A172 (cell line): ENCODE data around the gene GALNT9. TPM values are rescaled to one million over a fixed set of nuclear protein-coding genes. Genes with fewer than 3 reads are reported as not detected.
A peak's percentile ranks its signal among the peaks of the same experiment; 100 is the strongest.
"Not testable (repeated sequence)": the region's sequence is repeated elsewhere in the genome, so short reads cannot be mapped to it uniquely, and the experiment has no call there.

Source experiments
- DNase-seq: peaks from one replicate; pipeline ENCODE4 v3.0.0-alpha.2; 2015; ENCODE audit warnings: low spot score
- total RNA-seq: library from RNA; depleted of rRNA; stranded (reverse); fragments of >200 nt; shearing (Covaris generic); gene quantifications from 2 replicates; pipeline ENCODE4 v1.2.3, GENCODE V29; 2014

Gene GALNT9
- total RNA-seq, 1 experiment from 2014 or later = 11.5 TPM

DNA sequence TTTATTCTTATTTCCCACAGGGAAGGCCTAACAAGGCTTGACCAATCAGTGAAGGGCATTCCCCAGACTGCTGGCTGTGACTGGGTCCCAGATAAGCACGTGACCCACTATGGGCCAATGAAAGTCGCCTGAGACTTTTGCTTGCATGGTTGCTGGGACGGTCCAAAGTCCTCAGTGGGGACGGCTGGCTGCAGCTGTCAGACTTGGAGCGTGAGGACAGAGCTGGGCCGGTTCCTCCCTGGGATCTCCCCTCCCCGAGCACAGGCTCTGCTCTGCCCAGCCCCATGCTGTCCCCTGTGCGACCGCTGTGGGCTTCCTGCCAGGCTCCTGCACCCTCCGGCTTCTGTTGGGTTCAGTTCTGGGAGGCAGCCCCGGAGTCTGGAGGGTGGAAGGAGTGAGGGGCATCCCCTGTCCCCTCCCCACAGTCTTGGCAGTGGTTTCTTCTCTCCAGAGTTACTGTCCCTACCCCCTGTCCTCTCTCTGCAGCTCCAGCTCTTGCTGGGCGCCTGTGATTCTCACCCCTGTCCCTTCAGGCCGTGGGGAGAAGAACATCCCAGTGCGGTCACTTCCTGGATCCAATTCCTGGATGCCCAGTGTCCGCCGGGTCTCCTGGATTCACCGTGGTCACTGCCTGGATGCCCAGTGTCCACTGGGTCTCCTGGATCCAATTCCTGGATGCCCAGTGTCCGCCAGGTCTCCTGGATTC lies 50.1 kb downstream of the GALNT9 start:
- DNase-seq = no peak

DNA sequence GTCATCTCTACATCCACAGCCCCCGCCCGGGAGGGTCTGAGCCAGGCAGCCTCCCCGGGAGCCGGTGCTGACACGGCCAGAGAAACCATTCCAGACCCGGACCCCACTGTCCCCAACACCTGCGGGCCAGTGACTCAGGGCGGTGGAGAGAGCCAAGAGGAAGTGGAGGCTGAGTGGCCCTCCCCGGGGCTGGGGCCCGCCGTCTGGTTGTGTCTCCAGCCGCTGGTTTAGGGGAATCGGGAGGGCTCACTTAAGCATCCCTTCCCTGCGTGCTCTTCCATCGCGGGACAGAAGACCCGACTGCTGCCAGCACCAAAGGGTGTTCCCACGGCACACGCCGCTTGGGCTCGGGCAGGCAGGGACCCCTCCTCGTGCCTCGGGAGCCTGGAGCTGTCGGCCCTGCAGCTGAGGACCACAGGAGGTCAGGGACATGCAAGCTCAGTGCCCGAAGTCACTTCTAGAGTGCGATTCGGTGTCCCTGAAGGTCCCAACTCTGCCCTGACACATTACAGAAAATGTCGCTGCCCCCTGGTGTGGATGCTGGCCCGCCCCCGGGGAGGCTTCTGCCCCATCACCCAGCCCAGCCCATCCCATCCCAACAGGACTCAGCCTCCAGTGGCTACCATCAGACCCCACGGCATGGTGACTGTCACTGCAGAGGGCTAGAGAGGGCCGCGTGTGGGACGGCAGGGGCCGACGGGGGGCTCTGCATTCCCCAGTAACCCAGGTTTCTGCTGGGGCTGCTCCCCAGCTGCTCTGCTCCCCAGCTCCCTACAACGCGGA lies 50.8 kb downstream of the GALNT9 start:
- no peak for DNase-seq

DNA sequence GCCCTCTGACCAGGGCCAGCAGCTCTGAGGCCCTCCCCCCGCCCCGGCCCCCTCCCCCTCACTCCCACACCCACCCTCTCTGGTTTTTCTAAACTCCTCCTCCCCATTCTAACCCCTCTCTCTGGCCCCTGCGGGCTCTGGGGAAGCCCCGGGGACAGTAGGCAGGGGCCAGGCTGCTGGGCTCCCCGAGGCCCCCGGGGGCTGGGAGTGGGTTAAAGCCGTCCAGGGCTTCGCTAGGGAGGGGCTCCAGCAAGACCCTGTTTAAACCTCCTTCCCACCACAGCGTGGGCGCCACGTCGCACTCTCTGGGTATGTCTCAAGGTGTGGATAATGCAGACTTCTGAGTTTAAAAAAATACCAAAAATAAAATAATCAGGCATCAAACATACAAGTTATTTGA lies 51.4 kb downstream of the GALNT9 start:
- DNase-seq = no peak

GRCh38 chr12:132277374-132277941 lies 51.9 kb downstream of the GALNT9 start:
- no peak for DNase-seq

DNA sequence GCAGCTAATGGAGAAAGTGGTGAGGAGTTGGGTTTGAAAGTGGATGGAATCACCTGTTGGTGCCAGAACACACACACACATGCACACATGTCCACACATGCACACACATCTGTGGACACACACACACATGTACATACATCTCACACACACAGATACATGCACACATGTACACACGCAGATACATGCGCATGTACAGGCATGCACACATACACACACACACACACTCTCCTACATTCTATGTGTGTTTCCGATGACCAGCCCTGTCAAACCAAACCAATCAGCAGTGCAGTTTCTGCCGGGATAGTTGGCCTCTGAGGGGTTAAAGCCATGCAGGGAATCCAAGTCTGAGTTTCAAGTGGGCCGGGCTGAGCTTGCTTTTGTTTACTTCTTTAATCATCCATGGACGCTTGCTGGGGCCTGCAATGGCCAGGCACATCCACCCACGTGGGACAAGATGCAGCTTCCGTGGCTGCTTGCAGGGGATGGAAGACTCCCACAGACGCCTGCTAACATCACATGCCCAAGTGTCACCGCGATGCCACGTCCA lies 52.5 kb downstream of the GALNT9 start:
- DNase-seq = no peak

GRCh38 chr12:132276066-132276826 lies 53.1 kb downstream of the GALNT9 start:
- no peak for DNase-seq

DNA sequence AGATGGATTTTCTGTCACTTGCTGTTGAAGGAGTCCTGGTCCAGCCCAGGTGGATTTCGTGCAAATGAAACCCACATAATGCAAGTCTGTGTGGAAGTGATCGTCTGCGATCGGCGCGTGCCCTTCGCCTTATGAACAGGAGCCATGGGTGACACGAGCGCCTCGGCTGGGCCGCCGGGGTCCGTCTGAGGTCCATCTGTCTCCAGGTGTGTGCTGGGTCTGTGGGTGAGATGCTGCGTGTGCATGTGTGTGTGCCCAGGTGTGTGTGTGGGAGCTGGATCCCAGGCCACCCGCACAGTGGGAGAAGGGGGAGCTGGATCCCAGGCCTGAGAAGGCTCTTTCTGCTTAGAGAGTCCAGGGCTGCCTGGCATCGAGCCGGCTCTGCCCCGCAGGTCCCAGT lies 53.8 kb downstream of the GALNT9 start:
- DNase-seq = no peak

- peak; percentile 90 for DNase-seq
Observed at GRCh38 chr12:132275110-132275531, 54.3 kb downstream of the GALNT9 start.

GRCh38 chr12:132273992-132274334 lies 55.4 kb downstream of the GALNT9 start:
- DNase-seq = no peak

DNA sequence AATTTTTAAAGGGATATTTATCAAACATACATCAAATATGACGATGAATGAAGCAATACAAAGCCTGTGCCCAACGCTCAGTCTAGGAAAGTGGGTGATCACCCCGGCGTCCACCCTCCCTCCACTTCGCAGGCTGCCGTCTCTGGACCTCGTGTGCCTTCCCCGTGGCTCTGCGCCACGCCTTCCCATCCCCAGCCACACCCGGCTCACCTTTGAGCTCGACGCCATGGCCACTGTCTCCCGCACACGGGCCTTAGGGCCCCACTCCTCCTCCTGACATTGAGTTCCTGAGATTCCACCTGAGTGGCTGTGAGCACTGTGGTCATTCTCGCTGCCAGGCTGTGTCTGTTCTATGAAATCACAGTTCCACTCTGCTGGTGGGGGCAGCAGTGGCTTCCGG lies 56.7 kb downstream of the GALNT9 start:
- no peak for DNase-seq

DNA sequence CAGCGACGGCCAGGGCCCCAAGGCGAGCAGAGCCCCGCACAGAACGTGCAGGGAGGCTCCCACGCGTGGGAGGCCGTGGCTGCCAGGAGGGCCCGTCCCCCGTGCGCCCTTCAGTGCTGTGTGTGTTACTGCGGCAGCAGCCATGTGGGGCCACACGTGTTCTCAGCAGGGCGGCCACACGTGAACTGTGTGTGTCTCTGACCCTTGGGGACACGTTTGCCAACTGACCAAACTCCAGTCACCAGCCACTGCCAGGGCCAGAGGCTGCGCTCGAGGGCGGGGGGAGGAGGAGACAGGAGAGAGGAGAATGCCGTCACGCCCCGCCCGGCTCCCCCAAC lies 57.7 kb downstream of the GALNT9 start:
- DNase-seq = no peak

- DNase-seq = no peak
Observed at GRCh38 chr12:132270969-132271754, 58.2 kb downstream of the GALNT9 start.

GRCh38 chr12:132270516-132270915 lies 58.9 kb downstream of the GALNT9 start:
- no peak for DNase-seq

- no peak for DNase-seq
Observed at GRCh38 chr12:132269271-132269968, 60.0 kb downstream of the GALNT9 start.

DNA sequence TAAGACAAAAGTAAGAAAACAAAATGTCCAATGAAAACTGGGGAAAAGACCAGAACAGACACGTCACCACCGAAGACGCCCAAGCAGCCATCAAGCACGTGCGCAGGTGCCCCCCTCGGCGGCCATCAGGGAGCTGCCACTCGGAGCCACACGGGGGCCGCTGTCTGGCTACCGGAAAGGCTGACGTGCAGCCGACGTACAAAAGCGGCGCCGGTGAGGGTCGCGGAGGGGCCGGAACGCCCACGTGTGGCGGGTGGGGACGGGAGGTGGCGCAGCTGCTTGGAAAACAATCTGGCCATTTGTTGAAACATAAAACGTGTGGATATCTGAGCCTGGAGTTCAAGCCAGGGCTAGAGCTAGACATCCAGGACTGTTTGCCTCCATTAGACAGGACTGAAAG lies 60.7 kb downstream of the GALNT9 start:
- no peak for DNase-seq

DNA sequence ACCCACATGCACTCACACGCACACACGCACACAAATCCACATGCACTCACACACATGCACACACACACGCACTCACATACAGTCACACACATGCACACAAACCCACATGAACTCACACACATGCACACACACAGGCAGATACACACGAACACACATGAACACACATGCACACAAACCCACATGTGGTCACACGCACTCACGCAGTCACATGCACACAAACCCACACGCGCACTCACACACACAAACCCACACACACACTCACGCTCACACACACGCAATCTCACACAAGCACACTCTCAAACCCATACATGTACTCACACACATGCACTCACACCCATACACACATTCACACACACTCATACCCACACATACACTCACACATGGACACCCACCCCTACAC lies 61.5 kb downstream of the GALNT9 start:
- DNase-seq = no peak

DNA sequence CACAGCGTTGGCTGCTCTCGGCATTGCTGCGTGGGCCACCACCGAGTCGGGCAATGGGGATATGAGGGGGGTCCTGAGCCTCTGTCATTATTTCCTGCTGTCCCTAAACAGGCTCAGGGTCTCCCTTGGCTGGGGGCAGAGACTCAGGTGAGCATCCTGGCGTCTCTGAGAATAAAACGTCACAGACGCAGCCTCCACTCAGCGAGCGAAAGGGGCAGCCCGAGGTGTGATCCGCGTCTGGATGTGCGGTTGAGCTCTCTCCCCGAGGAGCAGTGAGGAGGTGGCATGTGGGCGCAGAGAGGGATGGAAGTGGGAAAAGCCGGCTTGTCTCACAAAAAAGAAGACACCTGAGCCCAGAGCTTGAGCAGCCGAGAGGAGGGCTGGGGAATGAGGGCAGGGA lies 62.6 kb downstream of the GALNT9 start:
- no peak for DNase-seq

DNA sequence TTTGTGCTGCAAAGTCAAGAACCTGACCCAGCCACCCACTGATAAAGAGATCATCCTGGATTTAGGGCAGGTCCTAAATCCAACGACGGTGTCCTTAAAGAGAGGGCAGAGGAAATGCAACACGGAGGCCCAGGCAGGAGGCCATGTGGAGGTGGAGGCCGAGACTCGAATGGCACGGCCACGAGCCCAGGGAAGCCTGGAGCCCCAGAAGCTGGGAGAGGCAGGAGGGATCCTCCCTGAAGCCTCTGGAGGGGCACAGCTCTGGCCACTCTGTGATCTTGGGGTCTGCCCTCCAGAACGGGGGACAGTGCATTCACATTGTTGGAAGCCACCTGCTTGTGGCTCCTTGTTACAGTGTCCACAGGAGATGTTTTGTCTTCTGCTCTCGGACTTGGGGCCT lies 63.0 kb downstream of the GALNT9 start:
- DNase-seq = no peak

DNA sequence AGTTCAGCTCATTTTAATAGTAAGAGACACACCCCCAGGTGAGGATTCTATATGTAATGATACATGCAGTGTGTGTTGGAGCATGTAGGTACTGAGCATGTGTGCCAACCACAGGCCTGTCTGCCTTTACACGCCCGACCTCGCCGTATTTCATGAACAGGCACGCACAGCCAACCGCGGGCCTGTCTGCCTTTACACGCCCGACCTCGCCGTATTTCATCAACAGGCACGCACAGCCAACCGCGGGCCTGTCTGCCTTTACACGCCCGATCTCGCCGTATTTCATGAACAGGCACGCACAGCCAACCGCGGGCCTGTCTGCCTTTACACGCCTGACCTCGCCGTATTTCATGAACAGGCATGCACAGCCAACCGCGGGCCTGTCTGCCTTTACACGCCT lies 63.6 kb downstream of the GALNT9 start:
- not testable (repeated sequence) for DNase-seq

GRCh38 chr12:132265056-132265800 lies 64.2 kb downstream of the GALNT9 start:
- DNase-seq = no peak
